ENCODE measurements around the gene GSE1. TPM values are rescaled to one million over a fixed set of nuclear protein-coding genes. Genes with fewer than 3 reads are reported as not detected.

Gene GSE1
- total RNA-seq, 2 donors from 2014 or later, result 54.6 to 60.6 TPM

DNA sequence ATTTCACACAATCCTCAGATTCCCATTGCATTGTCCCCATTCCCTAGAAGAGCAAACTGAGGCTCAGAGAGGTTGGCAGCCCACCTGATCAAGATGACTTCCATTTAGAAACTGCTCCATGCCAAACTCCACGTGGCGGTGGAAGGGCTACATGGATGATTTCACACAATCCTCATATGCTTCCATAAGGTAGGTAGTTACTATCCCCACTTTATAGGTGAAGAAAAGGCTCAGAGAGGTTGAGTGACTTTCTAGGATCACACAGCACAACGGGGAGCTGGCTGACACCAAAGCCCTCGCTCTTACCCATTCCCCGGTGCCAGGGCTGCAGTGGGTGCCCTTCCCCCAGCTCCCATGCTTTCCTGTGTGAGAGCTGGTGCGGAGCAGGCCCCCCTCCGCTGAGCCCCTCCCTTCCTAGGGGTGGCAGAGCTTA lies 85.4 kb downstream of the GSE1 start:
- DNase-seq (no peak), ATAC-seq (no peak)
- intact Hi-C loops (cut with DNase I), result no loop called here

- ATAC-seq, result peak in 1 of 2 donors; percentile 4
Measured at GRCh38 chr16:85698935-85699558, 85.9 kb downstream of the GSE1 start.

DNA sequence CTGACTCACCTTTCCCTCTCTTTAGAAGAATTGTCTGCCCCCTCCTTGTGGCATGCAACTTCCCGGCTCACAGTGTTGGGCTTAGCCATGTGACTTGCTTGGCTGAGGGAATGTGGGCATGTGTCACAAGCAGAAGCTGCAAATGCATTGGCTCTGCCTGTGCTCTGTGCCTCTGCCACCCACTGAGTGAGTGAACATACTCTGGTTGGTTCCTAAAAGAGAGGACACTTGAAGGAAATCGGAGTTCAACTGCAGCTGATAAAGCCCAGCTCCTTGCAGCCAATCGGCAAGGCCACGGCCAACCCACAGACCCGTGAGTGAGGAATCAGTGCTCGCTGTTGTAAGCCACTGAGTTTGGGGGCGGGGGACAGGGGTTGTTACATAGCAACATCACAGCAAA lies 86.5 kb downstream of the GSE1 start:
- intact Hi-C loops (cut with DNase I), result no loop called here
- peak; percentile 79 to 87 for ATAC-seq
- DNase-seq, result no peak

More at GRCh38 chr16:85698935-85699558, 85.9 kb downstream of the GSE1 start:
- intact Hi-C loops (cut with DNase I), result no loop called here
- no peak for DNase-seq

DNA sequence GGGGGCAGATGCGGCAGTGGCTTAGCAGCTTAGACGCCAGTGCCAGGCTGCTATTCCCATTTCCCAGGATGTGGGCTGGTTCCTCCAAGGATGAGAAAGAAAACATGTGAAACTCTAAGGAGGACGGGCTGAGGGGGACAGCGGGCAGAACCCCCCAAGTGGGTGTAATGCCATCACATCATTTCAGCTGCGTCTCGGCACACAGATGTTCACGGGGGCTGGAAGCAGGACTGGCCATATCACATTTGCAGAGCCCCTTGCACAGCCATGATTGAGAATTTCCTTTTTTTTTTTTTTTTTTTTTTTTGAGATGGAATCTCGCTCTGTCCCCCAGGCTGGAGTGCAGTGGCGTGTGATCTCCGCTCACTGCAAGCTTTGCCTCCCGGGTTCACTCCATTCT lies 90.9 kb downstream of the GSE1 start:
- DNase-seq (no peak), ATAC-seq (no peak)
- intact Hi-C loops (cut with DNase I), result no loop called here

DNA sequence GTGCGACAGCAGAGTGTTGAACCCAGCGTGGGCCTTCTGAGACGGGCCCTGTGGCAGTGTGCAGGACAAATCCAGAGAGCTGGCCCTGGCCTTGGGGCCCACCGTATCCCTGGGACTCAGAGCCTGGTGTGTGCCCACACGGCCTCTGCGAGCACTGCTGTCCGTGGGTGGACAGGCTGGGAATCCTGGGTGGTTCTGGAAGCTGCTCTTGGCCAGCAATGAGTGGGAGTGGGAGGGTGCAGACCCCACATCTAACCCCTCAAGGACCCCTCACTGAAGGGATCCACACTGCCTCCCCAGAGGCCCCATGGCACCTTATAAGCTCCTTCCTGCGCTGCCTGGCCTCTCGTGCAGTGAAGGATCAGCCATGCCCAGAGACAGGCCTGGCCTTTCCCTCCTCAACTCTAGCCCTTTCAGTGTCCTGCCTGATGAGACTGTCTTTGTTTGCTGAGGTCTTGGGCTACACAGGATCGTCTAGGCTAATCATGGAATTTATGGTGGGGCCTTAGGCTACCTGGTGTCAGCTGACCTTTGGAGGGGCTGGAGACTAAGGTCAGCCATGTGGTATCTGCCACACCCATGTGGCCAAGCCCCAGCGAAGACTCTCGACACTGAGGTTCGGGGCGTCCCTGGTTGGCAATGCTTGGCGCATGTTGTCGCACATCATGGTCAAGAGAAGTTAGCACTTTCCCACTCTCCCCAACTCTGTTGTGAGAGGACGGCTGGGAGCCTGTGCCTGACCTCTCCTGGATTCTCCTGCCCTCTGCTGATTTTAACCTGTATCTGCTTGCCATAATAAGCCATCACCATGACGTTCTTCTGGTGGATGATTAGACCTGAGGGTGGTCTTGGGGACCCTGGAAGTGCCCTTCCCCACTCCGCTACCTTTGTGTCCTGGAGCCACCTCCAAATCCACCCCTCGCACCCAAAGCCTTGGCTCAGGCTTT lies 92.1 kb downstream of the GSE1 start:
- intact Hi-C loops (cut with DNase I), result no loop called here
- DNase-seq (no peak), ATAC-seq (no peak)

DNA sequence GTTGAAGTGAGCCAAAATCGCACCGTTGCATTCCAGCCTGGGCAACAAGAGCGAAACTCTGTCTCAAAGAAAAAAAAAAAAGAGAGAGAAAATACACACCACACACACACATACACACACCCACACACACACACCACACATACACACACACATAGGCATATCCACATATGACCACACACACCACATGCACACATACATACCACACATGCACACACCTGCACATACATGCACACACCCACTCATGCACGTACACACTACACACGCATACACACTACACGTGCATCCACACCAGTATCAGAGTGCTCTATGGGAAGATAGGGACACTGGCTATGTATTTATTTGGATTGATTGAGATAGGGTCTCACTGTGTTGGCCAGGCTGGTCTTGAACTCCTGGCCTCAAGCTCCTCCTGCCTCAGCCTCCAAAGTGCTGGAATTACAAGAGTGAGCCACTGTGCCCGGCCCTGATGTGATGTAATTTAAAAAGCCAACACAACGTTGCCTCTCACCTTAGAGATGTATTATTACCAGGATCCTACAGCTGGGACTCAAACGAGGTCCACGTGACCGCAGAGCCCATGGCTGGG lies 93.4 kb downstream of the GSE1 start:
- intact Hi-C loops (cut with DNase I), result no loop called here
- no peak for DNase-seq
- ATAC-seq, result no peak

DNA sequence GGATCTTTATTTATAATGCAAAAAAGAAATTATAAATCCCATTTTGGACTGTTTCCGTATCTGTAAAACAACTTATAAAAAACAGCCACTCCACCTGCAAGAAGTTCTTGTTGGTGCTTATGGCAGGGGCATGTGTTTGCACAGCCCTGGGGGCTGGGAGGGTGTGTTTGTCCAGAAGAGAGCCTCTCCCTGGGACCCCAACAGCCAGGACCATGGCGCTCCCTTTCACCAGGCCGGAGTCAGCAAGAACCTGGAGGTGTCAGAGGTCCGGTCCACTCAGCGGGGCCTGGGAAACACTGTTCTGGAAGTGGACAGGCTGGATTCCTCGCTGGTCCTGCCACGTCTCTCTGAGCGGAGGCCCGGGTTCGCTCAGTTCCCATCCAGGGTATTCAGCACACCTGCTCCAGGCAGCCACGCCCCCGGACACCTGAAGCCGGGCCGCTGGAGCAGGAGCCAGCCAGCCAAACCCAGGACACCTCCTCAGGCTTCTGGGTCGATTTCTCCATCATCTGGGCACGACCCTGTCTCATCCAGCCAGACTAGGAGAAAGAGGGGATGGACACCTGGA lies 94.5 kb downstream of the GSE1 start:
- ATAC-seq, result no peak
- DNase-seq, result no peak
- intact Hi-C loops (cut with DNase I), result no loop called here

DNA sequence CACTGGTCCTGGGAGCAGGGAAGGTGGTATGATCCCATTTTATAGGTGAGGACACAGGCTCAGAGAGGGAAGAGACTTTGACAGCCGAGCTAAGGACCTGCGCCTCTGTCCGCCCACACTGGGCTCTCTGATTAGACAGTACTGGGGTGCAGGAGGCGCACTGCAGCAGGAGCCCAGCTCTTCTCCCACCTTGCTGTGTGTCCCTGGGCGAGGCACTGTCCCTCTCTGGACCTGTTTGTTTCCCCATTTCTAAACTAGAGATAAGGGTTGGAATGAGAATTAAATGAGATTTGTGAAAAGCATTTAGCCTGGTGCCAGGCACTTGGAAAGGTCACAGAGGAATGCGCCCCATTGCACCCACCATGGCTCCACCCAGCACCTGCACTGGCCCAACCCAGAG lies 95.2 kb downstream of the GSE1 start:
- DNase-seq (no peak), ATAC-seq (no peak)
- intact Hi-C loops (cut with DNase I), result no loop called here

GRCh38 chr16:85709766-85710585 lies 96.9 kb downstream of the GSE1 start:
- DNase-seq, result no peak
- ATAC-seq, result no peak
- intact Hi-C loops (cut with DNase I), result no loop called here

DNA sequence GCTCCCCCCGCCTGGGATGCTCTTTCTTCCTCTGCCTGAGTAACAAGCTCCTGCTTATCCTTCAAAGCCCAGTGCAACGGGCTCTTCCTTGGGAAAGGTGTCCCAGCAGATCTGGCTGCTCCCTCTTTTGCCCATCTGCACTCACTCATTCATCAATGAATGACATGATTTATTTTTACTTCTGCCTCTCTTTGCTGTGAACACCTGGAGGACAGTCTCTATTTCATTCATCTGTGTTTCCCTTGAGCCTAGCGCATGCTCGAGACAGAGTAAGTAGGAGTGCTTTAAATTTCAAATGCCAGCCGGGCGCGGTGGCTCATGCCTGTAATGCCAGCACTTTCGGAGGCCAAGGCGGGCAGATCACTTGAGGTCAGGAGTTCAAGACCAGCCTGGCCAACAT lies 97.6 kb downstream of the GSE1 start:
- intact Hi-C loops (cut with DNase I), result no loop called here
- DNase-seq (no peak), ATAC-seq (no peak)

- intact Hi-C loops (cut with DNase I), result no loop called here
- ATAC-seq (no peak), DNase-seq (no peak)
Measured at GRCh38 chr16:85711982-85712587, 99.0 kb downstream of the GSE1 start.

DNA sequence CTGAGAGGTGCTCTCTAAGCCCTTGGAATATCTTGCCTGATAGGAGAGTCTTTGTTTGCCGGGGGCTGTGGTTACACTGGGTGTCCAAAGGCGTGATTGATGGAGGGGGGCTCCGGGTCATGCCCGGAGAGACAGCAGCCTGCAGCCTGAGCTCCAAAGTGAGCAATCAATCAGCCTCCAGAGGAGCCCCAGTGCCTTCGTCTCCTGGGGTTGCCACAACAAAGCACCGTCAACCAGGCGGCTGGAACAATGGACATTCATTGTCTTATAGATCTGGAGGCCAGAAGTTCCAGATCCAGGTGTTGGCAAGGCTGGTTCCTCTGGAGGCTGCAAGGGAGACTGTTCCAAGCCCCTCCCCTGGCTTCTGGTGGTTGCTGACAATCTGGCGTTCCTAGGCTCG lies 99.7 kb downstream of the GSE1 start:
- ATAC-seq (no peak), DNase-seq (no peak)
- intact Hi-C loops (cut with DNase I), result no loop called here

DNA sequence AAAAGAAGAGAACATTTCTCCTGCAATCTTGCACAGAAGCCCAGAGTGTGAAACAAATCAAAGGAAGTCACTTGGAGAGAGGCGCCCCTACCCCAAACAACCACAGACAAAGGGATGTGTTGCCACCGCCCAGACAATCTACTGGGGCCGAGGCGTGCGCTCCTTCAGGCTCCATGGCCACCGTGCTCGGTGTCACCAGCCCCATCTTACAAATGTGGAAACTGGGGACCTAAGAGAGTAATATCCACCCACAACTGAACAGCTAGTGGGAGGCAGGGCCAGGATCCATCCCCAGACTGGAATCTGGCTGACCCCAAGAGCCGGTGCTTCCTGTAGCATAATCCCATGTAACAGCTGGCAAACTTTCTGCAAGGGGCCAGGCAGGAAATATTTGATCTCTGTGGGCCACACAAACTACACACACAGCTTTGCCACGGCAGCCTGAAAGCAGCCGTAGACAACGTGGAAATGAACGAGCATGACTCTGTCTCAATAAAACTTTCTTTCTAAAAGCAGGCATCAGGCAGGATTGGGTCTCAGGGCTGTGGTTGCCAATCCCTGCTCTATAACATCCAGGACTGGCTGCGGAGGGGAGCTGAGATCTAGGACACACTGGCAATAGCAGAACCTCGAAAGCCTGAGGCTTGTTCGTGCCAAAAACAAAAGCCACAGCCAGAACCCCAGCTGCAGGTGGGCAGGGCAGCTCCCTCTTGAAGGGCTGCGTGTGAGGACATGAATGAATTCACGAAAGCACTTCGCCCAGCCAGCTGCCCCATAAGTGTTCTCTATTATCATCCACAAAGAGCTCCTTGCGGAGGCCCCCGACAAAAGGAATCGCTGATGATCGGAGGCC lies 102.3 kb downstream of the GSE1 start:
- no peak for ATAC-seq
- no peak for DNase-seq
- intact Hi-C loops (cut with DNase I), result no loop called here

- ATAC-seq (no peak), DNase-seq (no peak)
- intact Hi-C loops (cut with DNase I), result no loop called here
Measured at GRCh38 chr16:85716022-85716679, 103.0 kb downstream of the GSE1 start.

GRCh38 chr16:85716680-85717038 lies 103.5 kb downstream of the GSE1 start:
- intact Hi-C loops (cut with DNase I), result no loop called here
- no peak for ATAC-seq
- DNase-seq, result no peak

- peak; percentile 74 for DNase-seq
- intact Hi-C loops (cut with DNase I), result no loop called here
- peak; percentile 59 to 62 for ATAC-seq
Measured at GRCh38 chr16:85717393-85718152, 104.5 kb downstream of the GSE1 start.

DNA sequence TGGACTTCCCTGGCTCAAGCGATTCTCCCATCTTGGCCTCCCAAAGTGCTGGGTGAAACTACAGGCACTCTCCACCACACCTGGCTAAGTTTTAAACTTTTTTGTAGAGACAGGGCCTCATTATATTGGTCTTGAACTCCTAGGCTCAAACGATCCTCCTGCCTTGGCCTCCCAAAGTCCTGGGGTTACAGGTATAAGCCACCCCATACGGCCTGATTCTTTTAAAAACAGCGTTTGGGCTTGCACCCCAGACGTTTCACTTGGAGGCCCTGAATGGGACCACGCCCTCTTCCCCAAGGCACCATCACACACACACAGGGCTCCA lies 105.0 kb downstream of the GSE1 start:
- ATAC-seq (no peak), DNase-seq (no peak)
- intact Hi-C loops (cut with DNase I), result no loop called here
